Mucosa of descending colon (tissue), 3 donors: ENCODE results near the gene ARNT2. TPM values are rescaled to one million over a fixed set of nuclear protein-coding genes. Genes with fewer than 3 reads are reported as not detected.

ENCODE experiments used
- ATAC-seq: fragments of 200-7000 bp; cut with Tn5 transposase; one replicate; pipeline ENCODE4 v1.9.1; 2020; ENCODE audit warnings: mild to moderate bottlenecking, moderate library complexity
- DNase-seq, 3 donors: peaks; one replicate each; pipeline ENCODE4 v3.0.0-alpha.2; 2020
- H3K36me3 ChIP-seq: fragments of 200-600 bp; one replicate; pipeline ENCODE4 v1.8.0; 2021; ENCODE audit warnings: low read depth, mild to moderate bottlenecking
- H3K4me1 ChIP-seq: fragments of 200-600 bp; one replicate; pipeline ENCODE4 v1.8.0; 2021; ENCODE audit warnings: low read depth, mild to moderate bottlenecking
- H3K4me3 ChIP-seq: fragments of 200-600 bp; one replicate; pipeline ENCODE4 v1.8.0; 2021; ENCODE audit warnings: mild to moderate bottlenecking
- H3K9me3 ChIP-seq: fragments of 200-600 bp; one replicate; pipeline ENCODE4 v1.8.0; 2021; ENCODE audit warnings: mild to moderate bottlenecking
- intact Hi-C, 2 donors: fragments of 100-400 bp; cut with DNase I in 1 of 2; cut with micrococcal nuclease in 1 of 2; formaldehyde crosslinking; loops; one replicate each; pipeline versions ENCODE4 v1.11.0 to v1.11.1; 2022; cut with DNase I, micrococcal nuclease
- total RNA-seq, 3 donors: library from RNA; stranded (reverse); fragmentation: NEBNext Ultra II Directional in 2 of 3; extraction: Animal tissue kit (Norgen Biotek cat#: 25700) in 2 of 3; gene quantifications; one replicate each; pipeline versions ENCODE4 v1.2.1 to v1.2.4, GENCODE V29; 2021 to 2023
- TF ChIP-seq, protein P1 (sequence below): fragments of 200-600 bp; IDR thresholded peaks from one replicate; pipeline ENCODE4 v1.8.0; 2022; ENCODE audit warnings: antibody characterized with exemption, mild to moderate bottlenecking
- donor health status: DM: no; HTN: no; CAD: no; lungs with moderate emphysema.
- donor health status: DM: no; HTN: no; CAD: no.
- donor health status: DM: no; HTN: yes; CAD: no.

Gene ARNT2
- total RNA-seq, 3 donors from 2014 or later: 2.8 to 11.1 (median 3.2) TPM

DNA sequence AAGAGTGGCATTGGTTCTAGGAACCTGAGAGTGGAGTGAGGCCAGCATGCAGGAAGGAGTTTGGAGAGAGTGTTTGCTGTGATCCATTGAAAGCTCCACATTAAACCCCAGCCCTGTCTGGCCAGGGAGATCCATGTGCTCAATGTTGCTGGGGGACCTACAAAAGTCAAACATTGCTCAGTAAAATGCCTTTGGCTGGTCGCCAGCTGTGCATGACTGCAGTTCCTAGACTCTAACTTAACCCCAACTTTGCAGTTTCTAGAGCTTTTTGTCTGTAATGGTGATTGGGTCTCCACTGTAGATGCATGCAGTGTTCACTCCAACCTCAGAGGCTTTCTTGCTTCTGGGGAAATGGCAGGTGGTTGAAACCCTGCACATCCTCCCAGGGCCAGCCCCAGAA lies 191.2 kb downstream of the ARNT2 start:
- TF ChIP-seq, protein P1, sequence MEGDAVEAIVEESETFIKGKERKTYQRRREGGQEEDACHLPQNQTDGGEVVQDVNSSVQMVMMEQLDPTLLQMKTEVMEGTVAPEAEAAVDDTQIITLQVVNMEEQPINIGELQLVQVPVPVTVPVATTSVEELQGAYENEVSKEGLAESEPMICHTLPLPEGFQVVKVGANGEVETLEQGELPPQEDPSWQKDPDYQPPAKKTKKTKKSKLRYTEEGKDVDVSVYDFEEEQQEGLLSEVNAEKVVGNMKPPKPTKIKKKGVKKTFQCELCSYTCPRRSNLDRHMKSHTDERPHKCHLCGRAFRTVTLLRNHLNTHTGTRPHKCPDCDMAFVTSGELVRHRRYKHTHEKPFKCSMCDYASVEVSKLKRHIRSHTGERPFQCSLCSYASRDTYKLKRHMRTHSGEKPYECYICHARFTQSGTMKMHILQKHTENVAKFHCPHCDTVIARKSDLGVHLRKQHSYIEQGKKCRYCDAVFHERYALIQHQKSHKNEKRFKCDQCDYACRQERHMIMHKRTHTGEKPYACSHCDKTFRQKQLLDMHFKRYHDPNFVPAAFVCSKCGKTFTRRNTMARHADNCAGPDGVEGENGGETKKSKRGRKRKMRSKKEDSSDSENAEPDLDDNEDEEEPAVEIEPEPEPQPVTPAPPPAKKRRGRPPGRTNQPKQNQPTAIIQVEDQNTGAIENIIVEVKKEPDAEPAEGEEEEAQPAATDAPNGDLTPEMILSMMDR: no peak
- no peaks in the 10 kb centered on the region for H3K4me1 ChIP-seq
- no peak overlapping the region for H3K4me3 ChIP-seq
- no peaks in the 10 kb centered on the region for H3K9me3 ChIP-seq
- ATAC-seq (no peak), DNase-seq (peak in 1 of 3 donors; percentile 18)
- intact Hi-C loops: no loop called here
- no peaks in the 10 kb centered on the region for H3K36me3 ChIP-seq

DNA sequence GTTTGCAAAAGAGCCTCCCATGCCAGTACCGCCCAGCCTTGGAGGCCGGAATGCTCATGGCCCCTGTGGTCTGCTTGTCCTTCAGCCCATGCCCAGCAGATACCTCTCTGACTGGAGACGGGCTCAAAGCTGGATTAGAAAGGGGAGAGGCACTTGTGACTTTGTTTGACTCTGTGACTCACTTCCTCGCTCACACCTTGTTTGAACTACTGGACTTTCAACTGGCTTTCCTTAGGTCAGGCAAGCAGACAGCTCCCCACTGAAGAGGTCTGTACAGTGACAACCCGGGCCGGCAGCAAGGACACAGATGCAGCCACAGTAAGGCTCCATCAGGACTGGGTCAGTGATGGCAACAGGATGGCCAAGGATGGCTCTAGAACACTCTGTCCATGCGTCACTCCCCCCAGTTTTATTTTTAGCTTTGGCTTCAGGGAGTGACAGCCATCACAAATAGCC lies 192.4 kb downstream of the ARNT2 start:
- TF ChIP-seq, protein P1: no peak
- intact Hi-C loops: no loop called here
- Histone ChIP-seq H3K9me3 (no peaks in the 10 kb centered on the region), H3K4me3 (no peak overlapping the region), H3K36me3 (no peaks in the 10 kb centered on the region), H3K4me1 (no peaks in the 10 kb centered on the region)
- peak; percentile 96 for ATAC-seq
- DNase-seq: peak in 1 of 3 donors; percentile 21

DNA sequence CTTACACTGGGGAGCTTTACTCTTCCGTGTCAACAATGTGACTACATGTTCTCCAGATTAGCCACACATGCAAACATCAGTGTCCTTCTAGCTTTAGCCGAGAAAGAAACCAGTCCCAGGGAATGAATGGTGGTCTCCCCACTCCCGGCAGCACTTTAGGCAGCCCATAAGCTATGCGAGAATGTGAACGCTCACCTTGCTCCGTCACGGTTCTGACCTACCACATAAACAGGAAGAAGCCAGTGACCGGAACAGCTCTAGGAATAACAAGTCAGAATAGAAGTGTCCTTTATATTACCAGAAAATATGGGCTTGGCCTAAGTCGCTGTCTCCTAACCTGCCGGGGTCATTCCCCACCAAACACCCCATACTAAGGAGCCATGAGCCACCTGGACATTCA lies 192.9 kb downstream of the ARNT2 start:
- no peaks in the 10 kb centered on the region for H3K4me1 ChIP-seq
- TF ChIP-seq, protein P1: no peak
- ATAC-seq (no peak), DNase-seq (no peak)
- no peaks in the 10 kb centered on the region for H3K36me3 ChIP-seq
- no peak overlapping the region for H3K4me3 ChIP-seq
- no peaks in the 10 kb centered on the region for H3K9me3 ChIP-seq
- intact Hi-C loops: no loop called here

DNA sequence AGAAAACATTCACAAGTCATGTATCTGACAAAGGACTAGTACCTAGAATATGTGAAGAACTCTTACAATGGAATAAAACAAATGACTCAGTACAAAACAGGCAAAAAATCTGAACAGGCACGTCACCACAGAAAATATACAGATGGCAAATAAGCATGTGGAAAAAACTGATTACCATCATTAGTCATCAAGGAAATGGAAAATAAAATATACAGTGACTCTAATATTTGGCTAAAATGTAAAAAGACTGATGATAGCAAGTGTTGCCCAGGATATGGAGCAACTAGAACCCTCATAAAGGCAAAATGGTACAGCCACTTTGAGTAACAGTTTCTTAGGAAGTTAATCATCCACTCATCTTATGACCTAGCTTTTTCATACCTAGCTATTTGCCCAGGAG lies 195.2 kb downstream of the ARNT2 start:
- no peaks in the 10 kb centered on the region for H3K4me1 ChIP-seq
- TF ChIP-seq, protein P1: no peak
- intact Hi-C loops: no loop called here
- H3K4me3 ChIP-seq: no peak overlapping the region
- H3K9me3 ChIP-seq: no peaks in the 10 kb centered on the region
- ATAC-seq: no peak
- no peaks in the 10 kb centered on the region for H3K36me3 ChIP-seq
- no peak for DNase-seq

DNA sequence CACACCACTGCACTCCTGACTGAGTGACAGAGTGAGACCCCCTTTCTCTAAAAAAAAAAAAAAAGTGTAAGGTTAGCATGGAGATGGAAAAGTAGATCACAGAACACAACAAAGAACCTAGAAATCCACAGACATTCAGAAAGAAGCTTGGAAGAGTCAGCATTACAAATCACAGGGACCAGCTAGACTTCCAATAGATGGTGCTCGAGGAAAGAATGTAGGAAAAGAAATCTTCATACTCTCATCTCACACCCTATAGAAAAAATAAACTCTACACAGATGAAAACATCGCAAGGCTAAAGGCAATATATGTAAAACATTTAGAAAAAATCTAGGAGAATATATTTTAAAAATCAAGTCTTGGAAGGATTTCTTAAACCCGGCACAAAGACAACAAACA lies 196.4 kb downstream of the ARNT2 start:
- no peak overlapping the region for H3K4me3 ChIP-seq
- H3K9me3 ChIP-seq: no peaks in the 10 kb centered on the region
- TF ChIP-seq, protein P1: no peak
- DNase-seq (no peak), ATAC-seq (no peak)
- intact Hi-C loops: no loop called here
- no peaks in the 10 kb centered on the region for H3K4me1 ChIP-seq
- H3K36me3 ChIP-seq: no peaks in the 10 kb centered on the region

DNA sequence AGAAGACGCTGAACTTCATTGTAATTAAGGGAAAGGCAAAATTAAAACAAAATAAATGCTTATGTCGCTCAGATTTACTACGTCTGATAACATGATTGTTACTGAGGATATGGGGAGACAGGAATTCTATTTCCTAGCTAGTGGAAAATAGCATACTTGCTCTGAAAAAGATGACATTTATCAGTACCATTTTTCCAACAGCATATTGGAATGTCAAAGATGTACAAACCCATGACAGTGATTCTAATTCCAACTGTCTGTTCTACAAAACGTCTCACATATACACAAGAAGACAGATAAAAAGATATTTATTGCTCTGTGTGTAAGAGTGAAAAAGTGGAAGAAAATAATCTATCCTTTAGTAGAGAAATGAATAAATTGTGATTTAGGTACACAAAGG lies 197.1 kb downstream of the ARNT2 start:
- no peak overlapping the region for H3K4me3 ChIP-seq
- ATAC-seq (no peak), DNase-seq (no peak)

More for the DNA sequence above, 197.1 kb downstream of the ARNT2 start:
- intact Hi-C loops: no loop called here
- no peaks in the 10 kb centered on the region for H3K9me3 ChIP-seq
- no peaks in the 10 kb centered on the region for H3K36me3 ChIP-seq
- TF ChIP-seq, protein P1: no peak
- no peaks in the 10 kb centered on the region for H3K4me1 ChIP-seq
